HepG2 (cell line): ENCODE measurements around the gene KSR1. TPM values are rescaled to one million over a fixed set of nuclear protein-coding genes. Genes with fewer than 3 reads are reported as not detected.

Experiments
- ATAC-seq: fragments of 200-7000 bp; cut with Tn5 transposase; 3 replicates; pipeline ENCODE4 v1.9.1; 2020; ENCODE audit warnings: mild to moderate bottlenecking, moderate library complexity
- BruUV-seq: library from RNA; stranded (reverse); fragments of 400-500 nt; replicated peaks from 2 replicates; lab custom pipeline; 2021; lab: Mats Ljungman, UMichigan
- CTCF ChIA-PET: fragments of 300-600 bp; formaldehyde crosslinking; extraction: SDS; loops from one replicate; lab custom pipeline; 2021; ENCODE audit warnings: low total read pairs, inconsistent platforms, low intra/inter-chr PET ratio; lab: Yijun Ruan, JAX
- POLR2A ChIA-PET: fragments of 350-600 bp; sonication (Branson Sonifier 250); formaldehyde crosslinking; loops from one replicate; lab custom pipeline; 2020; ENCODE audit warnings: antibody characterized with exemption, inconsistent platforms; lab: Yijun Ruan, JAX
- DNase-seq: peaks from one replicate; pipeline ENCODE4 v3.0.0-alpha.2; 2015; ENCODE audit warnings: low spot score
- FAIRE-seq: peaks from 3 replicates; lab custom pipeline; 2011; peaks lifted over from hg19 to GRCh38; lab: Jason Lieb, UNC
- H2AFZ ChIP-seq: one replicate; pipeline ENCODE4 v1.6.1; 2011; ENCODE audit warnings: low read length, inconsistent platforms
- H3K27ac ChIP-seq: fragments of 300-600 bp; 3 replicates; pipeline ENCODE4 v1.8.0; 2011; ENCODE audit warnings: mixed run types, mild to moderate bottlenecking, mixed read lengths, low read length, inconsistent platforms; ENCODE audit not compliant: insufficient read depth; ENCODE audit errors: extremely low read length
- H3K27me3 ChIP-seq, 2 experiments: fragments of 200-600 bp in 1 of 2; 2 replicates in 1 of 2; 3 replicates in 1 of 2; pipeline versions ENCODE4 v1.6.0 to v1.8.0; 2011; ENCODE audit warnings: low read length in 2 of 2, mild to moderate bottlenecking in 2 of 2, moderate library complexity in 2 of 2, inconsistent platforms in 1 of 2; ENCODE audit not compliant: insufficient read depth in 2 of 2, control insufficient read depth in 1 of 2
- H3K36me3 ChIP-seq, 2 experiments: fragments of 200-600 bp in 1 of 2; replicated peaks in 1 of 2; 2 replicates in 1 of 2; 3 replicates in 1 of 2; pipeline versions ENCODE4 v1.5.1 to v1.8.0; 2011; ENCODE audit warnings: low read length in 2 of 2, inconsistent platforms in 1 of 2; ENCODE audit not compliant: insufficient read depth in 2 of 2, control insufficient read depth in 1 of 2
- H3K4me1 ChIP-seq: 2 replicates; pipeline ENCODE4 v1.5.1; 2012; ENCODE audit warnings: low read length, inconsistent platforms; ENCODE audit not compliant: insufficient read depth
- H3K4me2 ChIP-seq: 2 replicates; pipeline ENCODE4 v1.6.0; 2011; ENCODE audit warnings: low read depth, low read length, inconsistent platforms
- H3K4me3 ChIP-seq, 3 experiments: fragments of 200-600 bp in 1 of 3; sonication (generic), shearing (Covaris generic) in 1 of 3; replicated peaks in 1 of 3; 2 replicates each; pipeline ENCODE4 v1.5.1; 2011 to 2016; ENCODE audit warnings: low read length in 3 of 3, inconsistent platforms in 2 of 3, low read depth in 2 of 3, mild to moderate bottlenecking in 2 of 3, control low read depth in 1 of 3, mixed read lengths in 1 of 3; ENCODE audit not compliant: insufficient read depth in 1 of 3
- H3K79me2 ChIP-seq: one replicate; pipeline ENCODE4 v1.6.1; 2011; ENCODE audit warnings: low read length, inconsistent platforms; ENCODE audit not compliant: insufficient read depth
- H3K9ac ChIP-seq: 2 replicates; pipeline ENCODE4 v1.6.0; 2011; ENCODE audit warnings: mild to moderate bottlenecking, low read depth, low read length, inconsistent platforms; ENCODE audit not compliant: insufficient read depth
- H3K9me3 ChIP-seq: 2 replicates; pipeline ENCODE4 v1.5.1; 2012; ENCODE audit warnings: mild to moderate bottlenecking, low read length
- H4K20me1 ChIP-seq: 2 replicates; pipeline ENCODE4 v1.6.0; 2011; ENCODE audit warnings: inconsistent platforms, mild to moderate bottlenecking, low read length, moderate library complexity; ENCODE audit not compliant: insufficient read depth
- DNMT3B ChIP-seq: conservative IDR thresholded peaks from 2 replicates; pipeline ENCODE4 v1.6.1; 2016; ENCODE audit warnings: missing biosample characterization, control low read depth
- EEA1 ChIP-seq: sonication (generic); formaldehyde crosslinking; IDR thresholded peaks from 2 replicates; pipeline ENCODE4 v1.5.1; 2020; ENCODE audit warnings: mild to moderate bottlenecking, missing genetic modification reagents, borderline replicate concordance
- FOXK1 ChIP-seq: sonication (generic); formaldehyde crosslinking; IDR thresholded peaks from 2 replicates; pipeline ENCODE4 v1.4.0; 2020; ENCODE audit warnings: low read depth, missing genetic modification reagents, borderline replicate concordance
- GZF1 ChIP-seq: sonication (generic); formaldehyde crosslinking; IDR thresholded peaks from 2 replicates; pipeline ENCODE4 v1.5.1; 2020; ENCODE audit warnings: mild to moderate bottlenecking, missing genetic modification reagents
- HCFC1 ChIP-seq: fragments of 150-350 bp; IDR thresholded peaks from 2 replicates; pipeline ENCODE4 v1.6.1; 2014; ENCODE audit warnings: low read depth, low read length
- MEIS1 ChIP-seq: sonication (generic); formaldehyde crosslinking; IDR thresholded peaks from 2 replicates; pipeline ENCODE4 v1.9.0; 2021; ENCODE audit warnings: mild to moderate bottlenecking, missing genetic modification reagents, moderate library complexity, borderline replicate concordance
- MIER3 ChIP-seq: IDR thresholded peaks from 2 replicates; pipeline ENCODE4 v1.6.1; 2016; ENCODE audit warnings: missing compliant biosample characterization, borderline replicate concordance
- SKIL ChIP-seq: sonication (generic); formaldehyde crosslinking; IDR thresholded peaks from 2 replicates; pipeline ENCODE4 v1.8.0; 2022; ENCODE audit warnings: missing genetic modification reagents, mild to moderate bottlenecking, moderate library complexity, borderline replicate concordance
- USF2 ChIP-seq, 2 experiments: sonication (generic) in 1 of 2; formaldehyde crosslinking in 1 of 2; IDR thresholded peaks; 2 replicates each; pipeline versions ENCODE4 v1.5.1 to v1.6.1; 2011 to 2020; ENCODE audit warnings: borderline replicate concordance in 1 of 2, low read depth in 1 of 2, low read length in 1 of 2, mild to moderate bottlenecking in 1 of 2, missing genetic modification reagents in 1 of 2, moderate library complexity in 1 of 2
- ZFP1 ChIP-seq: IDR thresholded peaks from 2 replicates; pipeline ENCODE4 v1.6.1; 2016
- ZNF18 ChIP-seq: sonication (generic); formaldehyde crosslinking; IDR thresholded peaks from 2 replicates; pipeline ENCODE4 v1.8.0; 2022; ENCODE audit warnings: mild to moderate bottlenecking, missing genetic modification reagents; ENCODE audit not compliant: insufficient replicate concordance
- ZNF574 ChIP-seq: sonication (generic); formaldehyde crosslinking; IDR thresholded peaks from 2 replicates; pipeline ENCODE4 v1.4.0; 2020; ENCODE audit warnings: missing genetic modification reagents
- ZNF704 ChIP-seq: sonication (generic); formaldehyde crosslinking; IDR thresholded peaks from 2 replicates; pipeline ENCODE4 v1.8.1; 2023; ENCODE audit warnings: mild to moderate bottlenecking, inconsistent platforms, moderate library complexity, missing genetic modification reagents, borderline replicate concordance
- WGBS: methylation state at CpG from one replicate; pipeline ENCODE4 v1.1.6; 2017; ENCODE audit warnings: low lambda C conversion rate; 5-methylcytosine and 5-hydroxymethylcytosine counted together
- in situ Hi-C: cut with HindIII; loops from 2 replicates; pipeline ENCODE4 v1.10.0; 2017; ENCODE audit warnings: low pct_unique_long_range_greater_than_20kb; ENCODE audit not compliant: extremely low pct_ligation_motif_present
- intact Hi-C: fragments of 100-400 bp; cut with micrococcal nuclease; formaldehyde crosslinking; loops from one replicate; pipeline ENCODE4 v1.10.0; 2022; ENCODE audit not compliant: unreplicated experiment
- polyA plus RNA-seq, 8 experiments: library from polyadenylated mRNA; depleted of rRNA in 3 of 8; stranded (reverse) in 7 of 8; unstranded in 1 of 8; fragments of >200 nt; fragmentation: Illumina TruSeq in 4 of 8; extraction: Trizol in 4 of 8; gene quantifications; 2 replicates each; pipeline versions ENCODE4 v1.2.1 to v1.2.3, GENCODE V29; 2011 to 2016; ENCODE audit warnings: low read depth in 4 of 8, missing spikeins in 1 of 8, mixed read lengths in 1 of 8; ENCODE audit not compliant: insufficient read depth in 1 of 8
- total RNA-seq, 5 experiments: library from RNA; depleted of rRNA; stranded (reverse); fragments of >200 nt; fragmentation: Illumina TruSeq; extraction: Trizol; gene quantifications; 2 replicates each; pipeline ENCODE4 v1.2.3, GENCODE V29; 2016; ENCODE audit warnings: low read depth in 1 of 5

KSR1 gene
- total and polyA plus RNA-seq, 2 of the 13 experiments (the other 11 are each of a cell fraction or from before 2014, with no cell fraction given) = 10.1 to 16.6 TPM

GRCh38 chr17:27621942-27622559, 165.8 kb downstream of the KSR1 start:
- H4K20me1 ChIP-seq = no peaks in the 10 kb centered on the region
- no peaks in the 10 kb centered on the region for H3K4me1 ChIP-seq
- BruUV-seq = no TSS peak
- H3K9ac ChIP-seq = no peak overlapping the region
- no peak overlapping the region for H3K4me2 ChIP-seq
- in situ Hi-C loops (no loop called here), intact Hi-C loops (no loop called here)
- ATAC-seq (no peak), DNase-seq (no peak), FAIRE-seq (no peak)
- no peaks in the 10 kb centered on the region for H3K27me3 ChIP-seq
- peaks cover 26 to 67% of the 10 kb centered on the region in 2 experiments; a peak in 4 of 5 replicates for H3K36me3 ChIP-seq
- no peak overlapping the region for H2AFZ ChIP-seq
- no peaks in the 10 kb centered on the region for H3K9me3 ChIP-seq
- CTCF ChIA-PET = no interaction called here
- WGBS = 95% methylated on average over 7 of the region's 10 CpGs
- no peaks in the 10 kb centered on the region for H3K79me2 ChIP-seq
- no peak overlapping the region for H3K4me3 ChIP-seq
- H3K27ac ChIP-seq = no peak overlapping the region
- POLR2A ChIA-PET = no interaction called here
- TF ChIP-seq DNMT3B (CRISPR knock-in tag) (no peak), SKIL (CRISPR knock-in tag) (no peak), MEIS1 (CRISPR knock-in tag) (no peak), ZNF574 (CRISPR knock-in tag) (no peak), USF2 (IDR thresholded peaks at IDR 0.05; ENCODE audit: low read depth, low read length) (no peak), USF2 (CRISPR knock-in tag; IDR thresholded peaks at IDR 0.05; ENCODE audit: borderline replicate concordance) (no peak), EEA1 (no peak), ZNF704 (CRISPR knock-in tag) (no peak), ZFP1 (CRISPR knock-in tag) (no peak), ZNF18 (CRISPR knock-in tag) (no peak), GZF1 (CRISPR knock-in tag) (no peak), HCFC1 (no peak), FOXK1 (no peak), MIER3 (no peak)
